GM12878 (cell line): ENCODE results near the gene PHEX. TPM values are rescaled to one million over a fixed set of nuclear protein-coding genes. Genes with fewer than 3 reads are reported as not detected.

Experiments
- ATAC-seq: fragments of 200-7000 bp; cut with Tn5 transposase; 3 replicates; pipeline ENCODE4 v1.9.1; 2020; ENCODE audit warnings: mild to moderate bottlenecking, moderate library complexity
- BruUV-seq: library from RNA; stranded (reverse); fragments of 400-500 nt; replicated peaks from 2 replicates; lab custom pipeline; 2021; lab: Mats Ljungman, UMichigan
- CTCF ChIA-PET: fragments of 300-600 bp; sonication (Branson Sonifier 250); formaldehyde crosslinking; extraction: SDS; loops from one replicate; lab custom pipeline; 2021; ENCODE audit warnings: inconsistent platforms; lab: Yijun Ruan, JAX
- POLR2A ChIA-PET: fragments of 350-600 bp; formaldehyde crosslinking; extraction: SDS; loops from one replicate; lab custom pipeline; 2021; ENCODE audit warnings: inconsistent platforms; lab: Charles Lee
- RAD21 ChIA-PET: fragments of 300-600 bp; sonication (Branson Sonifier 250); formaldehyde crosslinking; loops from one replicate; lab custom pipeline; 2023; ENCODE audit warnings: antibody characterized with exemption; ENCODE audit not compliant: unreplicated experiment; lab: Charles Lee
- SMC1A ChIA-PET: fragments of 300-600 bp; sonication (Branson Sonifier 250); formaldehyde crosslinking; loops from one replicate; lab custom pipeline; 2023; ENCODE audit not compliant: unreplicated experiment, uncharacterized antibody; lab: Charles Lee
- DNase-seq: peaks from one replicate; pipeline ENCODE4 v3.0.0-alpha.2; 2011; ENCODE audit warnings: low read depth, low spot score
- FAIRE-seq: peaks from 3 replicates; lab custom pipeline; 2011; peaks lifted over from hg19 to GRCh38; lab: Jason Lieb, UNC
- H2AFZ ChIP-seq: 2 replicates; pipeline ENCODE4 v1.6.0; 2011; ENCODE audit warnings: low read depth, low read length, control low read depth; ENCODE audit not compliant: control insufficient read depth
- H3K27ac ChIP-seq: 2 replicates; pipeline ENCODE4 v1.5.1; 2011; ENCODE audit warnings: control low read depth; ENCODE audit not compliant: control insufficient read depth, insufficient read depth
- H3K27me3 ChIP-seq, 2 experiments: replicated peaks in 1 of 2; 2 replicates each; pipeline versions ENCODE4 v1.6.0 to v1.6.1; 2011; ENCODE audit warnings: low read length in 1 of 2; ENCODE audit not compliant: control insufficient read depth in 2 of 2, insufficient read depth in 2 of 2
- H3K36me3 ChIP-seq, 2 experiments: 2 replicates each; pipeline ENCODE4 v1.5.1; 2011; ENCODE audit warnings: low read length in 1 of 2; ENCODE audit not compliant: control insufficient read depth in 2 of 2, insufficient read depth in 2 of 2
- H3K4me1 ChIP-seq: 2 replicates; pipeline ENCODE4 v1.6.1; 2011; ENCODE audit warnings: mild to moderate bottlenecking, low read length, moderate library complexity, mixed read lengths; ENCODE audit not compliant: control insufficient read depth, insufficient read depth
- H3K4me2 ChIP-seq: 2 replicates; pipeline ENCODE4 v1.6.0; 2011; ENCODE audit warnings: control low read depth; ENCODE audit not compliant: control insufficient read depth, insufficient read depth
- H3K4me3 ChIP-seq: fragments of 200-600 bp; sonication (generic); 2 replicates; pipeline ENCODE4 v1.5.1; 2016
- H3K79me2 ChIP-seq: 2 replicates; pipeline ENCODE4 v1.6.0; 2011; ENCODE audit warnings: low read length; ENCODE audit not compliant: control insufficient read depth, insufficient read depth
- H3K9ac ChIP-seq: 2 replicates; pipeline ENCODE4 v1.8.0; 2011; ENCODE audit warnings: low read length, control low read depth, mixed read lengths; ENCODE audit not compliant: control insufficient read depth, insufficient read depth
- H3K9me3 ChIP-seq: replicated peaks from 3 replicates; pipeline ENCODE4 v1.5.1; 2011; ENCODE audit warnings: mild to moderate bottlenecking, low read length; ENCODE audit not compliant: control insufficient read depth, insufficient read depth
- H4K20me1 ChIP-seq: 2 replicates; pipeline ENCODE4 v1.6.0; 2011; ENCODE audit not compliant: control insufficient read depth, insufficient read depth
- BCL11A ChIP-seq: IDR thresholded peaks from 2 replicates; pipeline ENCODE4 v1.6.1; 2011; ENCODE audit warnings: low read depth, low read length
- CBX5 ChIP-seq: sonication (generic); IDR thresholded peaks from 2 replicates; pipeline ENCODE4 v1.6.1; 2016; ENCODE audit warnings: low read depth, moderate library complexity, mild to moderate bottlenecking, inconsistent platforms
- EED ChIP-seq: sonication (generic); IDR thresholded peaks from 2 replicates; pipeline ENCODE4 v1.6.1; 2016; ENCODE audit warnings: antibody characterized with exemption, low read depth
- NR2F1 ChIP-seq: fragments of 450-650 bp; conservative IDR thresholded peaks from 2 replicates; pipeline ENCODE4 v1.6.1; 2017; ENCODE audit warnings: mild to moderate bottlenecking
- POLR2A ChIP-seq: IDR thresholded peaks from 2 replicates; pipeline ENCODE4 v1.6.1; 2011; ENCODE audit warnings: low read depth, mild to moderate bottlenecking, low read length
- TCF12 ChIP-seq: IDR thresholded peaks from 2 replicates; pipeline ENCODE4 v1.6.1; 2011; ENCODE audit warnings: low read depth, mild to moderate bottlenecking, low read length
- YY1 ChIP-seq: IDR thresholded peaks from 2 replicates; pipeline ENCODE4 v1.6.1; 2011; ENCODE audit warnings: low read depth, mild to moderate bottlenecking, low read length
- ZNF207 ChIP-seq: fragments of 450-650 bp; IDR thresholded peaks from 2 replicates; pipeline ENCODE4 v1.6.1; 2014; ENCODE audit warnings: antibody characterized with exemption, mild to moderate bottlenecking, borderline replicate concordance
- WGBS: methylation state at CpG from one replicate; pipeline ENCODE4 v1.1.6; 2016; ENCODE audit warnings: low lambda C conversion rate; ENCODE audit not compliant: insufficient replicate concordance, insufficient coverage; ENCODE audit errors: missing lambda C conversion rate; 5-methylcytosine and 5-hydroxymethylcytosine counted together
- in situ Hi-C: fragments of 300-500 bp; cut with MboI; formaldehyde crosslinking; loops from 9 replicates; pipeline ENCODE4 v1.14.3; 2018; ENCODE audit warnings: mixed read lengths
- intact Hi-C: fragments of 100-400 bp; cut with micrococcal nuclease; formaldehyde crosslinking; loops from one replicate; pipeline ENCODE4 v1.14.2; 2022; ENCODE audit not compliant: unreplicated experiment
- polyA plus RNA-seq, 11 experiments: library from polyadenylated mRNA; depleted of rRNA in 4 of 11; unstranded in 6 of 11; stranded (reverse) in 5 of 11; fragments of >200 nt; fragmentation: Nextera tagmentation in 4 of 11; fragmentation: Illumina TruSeq in 1 of 11; extraction: Ambion mirVana in 4 of 11; extraction: Trizol in 1 of 11; gene quantifications; 1 replicate in 1 of 11; 2 replicates in 10 of 11; pipeline versions ENCODE4 v1.2.1 to v1.2.3, GENCODE V29; 2011 to 2016; ENCODE audit warnings: inconsistent platforms in 2 of 11, missing spikeins in 2 of 11, low read depth in 1 of 11
- total RNA-seq, 4 experiments: library from RNA; depleted of rRNA in 3 of 4; stranded (reverse); fragments of >200 nt in 3 of 4; fragmentation: Illumina TruSeq in 1 of 4; extraction: Trizol in 1 of 4; gene quantifications; 2 replicates each; pipeline versions ENCODE4 v1.2.1 to v1.2.3, GENCODE V29; 2013 to 2021

The PHEX gene
- total and polyA plus RNA-seq, 10 of the 15 experiments (the other 5 are each of a cell fraction or from before 2014, with no cell fraction given): 0.12 to 97.2 (median 0.55) TPM

GRCh38 chrX:22093550-22093949 is 61.4 kb downstream of the PHEX start (continued):
- TF ChIP-seq EED (no peak), YY1 (no peak)

- RAD21 ChIA-PET: interaction anchor here (0.8 to 1.4 kb wide), 2 partner anchors 15 to 17 kb away, joined by 3 read pairs; no protein-coding TSS in a partner anchor
- ATAC-seq (no peak), FAIRE-seq (no peak), DNase-seq (no peak)
- Histone ChIP-seq H3K36me3 (no peaks in the 10 kb centered on the region), H3K79me2 (no peaks in the 10 kb centered on the region), H3K27ac (no peak overlapping the region), H3K4me3 (no peak overlapping the region), H3K9ac (no peak overlapping the region), H3K4me2 (no peak overlapping the region), H2AFZ (no peak overlapping the region), H3K27me3 (no peaks in the 10 kb centered on the region), H3K9me3 (no peaks in the 10 kb centered on the region; the same call in 2 of the 3 replicates), H4K20me1 (no peaks in the 10 kb centered on the region), H3K4me1 (no peaks in the 10 kb centered on the region)
- POLR2A ChIA-PET: interaction anchor here (1.5 kb wide), 1 partner anchor 22 kb away, joined by 4 read pairs; no protein-coding TSS in a partner anchor
- intact Hi-C loops: no loop called here
- WGBS: 26% methylated on average over 3 of the region's 3 CpGs
- in situ Hi-C loops: no loop called here
- BruUV-seq: no TSS peak
- SMC1A ChIA-PET: interaction anchor here (0.9 to 2.3 kb wide), 8 partner anchors 9 to 110 kb away, joined by 3 to 9 read pairs (median 6); no protein-coding TSS in a partner anchor
- CTCF ChIA-PET: interaction anchor here (1.3 to 2.0 kb wide), 5 partner anchors 13 to 111 kb away, joined by 4 to 8 read pairs (median 5); no protein-coding TSS in a partner anchor
- TF ChIP-seq NR2F1: no peak
- TF ChIP-seq TCF12: no peak
- TF ChIP-seq POLR2A: no peak
- TF ChIP-seq CBX5: no peak
- TF ChIP-seq ZNF207: no peak
- TF ChIP-seq BCL11A: no peak
Measured at GRCh38 chrX:22095286-22095685, 63.2 kb downstream of the PHEX start.
